ENCODE results near the gene IGF1R. TPM values are rescaled to one million over a fixed set of nuclear protein-coding genes. Genes with fewer than 3 reads are reported as not detected.

IGF1R gene
- total and polyA plus RNA-seq, 2 experiments from 2014 or later, result 10.8 to 42.9 TPM

DNA sequence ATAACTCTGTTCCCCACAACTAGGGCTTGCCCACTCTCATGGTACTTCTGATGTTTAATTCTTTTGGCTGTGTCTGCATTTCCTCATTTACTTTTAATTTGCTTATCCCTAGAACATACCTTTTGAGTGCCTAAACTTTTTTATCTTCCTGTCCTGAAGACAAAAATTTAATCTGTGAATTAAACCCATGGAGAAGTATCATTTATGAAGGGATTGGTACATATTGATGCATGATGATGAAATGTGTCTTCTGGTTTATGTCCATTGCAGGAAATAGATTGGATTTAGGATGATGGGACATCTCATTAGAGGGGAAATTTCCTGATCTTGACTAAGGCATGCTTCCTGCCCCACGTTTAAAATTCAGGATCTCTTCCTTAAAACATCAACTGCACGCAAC is 249.8 kb downstream of the IGF1R start:
- 83% methylated on average over 2 of the region's 2 CpGs for WGBS (ENCODE audit: low lambda C conversion rate, missing lambda C conversion rate)
- Histone ChIP-seq H3K27ac (peak overlapping the region; percentile 94), H3K9me3 (ENCODE audit: low read depth) (no peaks in the 10 kb centered on the region), H3K36me3 (replicated peaks; ENCODE audit: insufficient read depth, low read depth) (no peaks in the 10 kb centered on the region), H3K79me2 (peaks cover 5% of the 10 kb centered on the region), H3K4me2 (no peak overlapping the region), H3K4me1 (ENCODE audit: insufficient read depth) (peaks cover 27% of the 10 kb centered on the region), H3K27me3 (no peaks in the 10 kb centered on the region), H3K4me3 (no peak overlapping the region), H2AFZ (no peak overlapping the region), H3K9me2 (replicated peaks; ENCODE audit: insufficient read depth) (no peaks in the 10 kb centered on the region), H4K20me1 (ENCODE audit: insufficient read depth, poor library complexity, severe bottlenecking) (no peaks in the 10 kb centered on the region)
- no peak for TF ChIP-seq EZH2 (IDR thresholded peaks at IDR 0.05; ENCODE audit: borderline replicate concordance)
- no peak for TF ChIP-seq EZH2phosphoT487 (IDR thresholded peaks at IDR 0.05; ENCODE audit: low read depth, severe bottlenecking, unreplicated experiment)
- TF ChIP-seq, protein P1, sequence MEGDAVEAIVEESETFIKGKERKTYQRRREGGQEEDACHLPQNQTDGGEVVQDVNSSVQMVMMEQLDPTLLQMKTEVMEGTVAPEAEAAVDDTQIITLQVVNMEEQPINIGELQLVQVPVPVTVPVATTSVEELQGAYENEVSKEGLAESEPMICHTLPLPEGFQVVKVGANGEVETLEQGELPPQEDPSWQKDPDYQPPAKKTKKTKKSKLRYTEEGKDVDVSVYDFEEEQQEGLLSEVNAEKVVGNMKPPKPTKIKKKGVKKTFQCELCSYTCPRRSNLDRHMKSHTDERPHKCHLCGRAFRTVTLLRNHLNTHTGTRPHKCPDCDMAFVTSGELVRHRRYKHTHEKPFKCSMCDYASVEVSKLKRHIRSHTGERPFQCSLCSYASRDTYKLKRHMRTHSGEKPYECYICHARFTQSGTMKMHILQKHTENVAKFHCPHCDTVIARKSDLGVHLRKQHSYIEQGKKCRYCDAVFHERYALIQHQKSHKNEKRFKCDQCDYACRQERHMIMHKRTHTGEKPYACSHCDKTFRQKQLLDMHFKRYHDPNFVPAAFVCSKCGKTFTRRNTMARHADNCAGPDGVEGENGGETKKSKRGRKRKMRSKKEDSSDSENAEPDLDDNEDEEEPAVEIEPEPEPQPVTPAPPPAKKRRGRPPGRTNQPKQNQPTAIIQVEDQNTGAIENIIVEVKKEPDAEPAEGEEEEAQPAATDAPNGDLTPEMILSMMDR (IDR thresholded peaks at IDR 0.05; ENCODE audit: poor library complexity), result no peak
- no peak for DNase-seq (ENCODE audit: low spot score)

DNA sequence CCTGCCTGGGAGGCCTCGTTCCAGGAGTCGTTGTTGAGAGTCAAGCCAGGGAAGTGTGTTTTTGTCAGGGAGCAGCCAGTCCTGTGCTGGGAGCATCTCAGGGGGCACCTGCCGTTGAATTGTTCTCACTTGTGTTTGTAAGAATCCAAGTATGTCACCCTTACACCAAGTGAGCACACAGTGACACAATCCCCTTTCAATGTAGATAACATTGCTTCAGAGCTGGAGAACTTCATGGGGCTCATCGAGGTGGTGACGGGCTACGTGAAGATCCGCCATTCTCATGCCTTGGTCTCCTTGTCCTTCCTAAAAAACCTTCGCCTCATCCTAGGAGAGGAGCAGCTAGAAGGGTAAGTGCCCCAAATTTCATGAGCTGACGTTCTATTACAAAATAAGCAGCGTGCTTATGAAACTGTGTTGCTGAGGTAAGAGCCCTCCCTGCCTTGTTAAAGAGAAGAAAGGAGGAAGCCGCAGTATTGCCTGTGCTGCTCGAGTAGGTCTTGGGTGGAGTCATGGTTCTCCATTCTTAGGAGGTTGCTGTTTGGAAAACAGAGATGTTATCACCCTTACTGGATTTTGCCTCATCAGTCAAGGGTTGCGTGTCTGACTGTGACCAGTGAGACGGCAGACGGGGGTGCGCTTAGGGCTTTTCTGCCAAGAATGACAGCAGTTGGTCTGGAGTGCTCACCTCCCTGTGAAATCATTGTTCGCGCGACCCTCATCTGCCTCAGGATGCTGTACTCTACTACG is 251.1 kb downstream of the IGF1R start:
- DNase-seq (ENCODE audit: low spot score), result no peak
- H3K4me2 ChIP-seq, result peak overlapping the region; percentile 52
- WGBS (ENCODE audit: low lambda C conversion rate, missing lambda C conversion rate), result 88% methylated on average over 20 of the region's 20 CpGs
- H3K79me2 ChIP-seq, result peaks cover 4% of the 10 kb centered on the region
- peaks cover 38% of the 10 kb centered on the region for H3K4me1 ChIP-seq (ENCODE audit: insufficient read depth)
- no peaks in the 10 kb centered on the region for H3K36me3 ChIP-seq (replicated peaks; ENCODE audit: insufficient read depth, low read depth)
- no peaks in the 10 kb centered on the region for H3K9me2 ChIP-seq (replicated peaks; ENCODE audit: insufficient read depth)
- H3K27ac ChIP-seq, result peak overlapping the region; percentile 94
- no peaks in the 10 kb centered on the region for H3K27me3 ChIP-seq
- no peaks in the 10 kb centered on the region for H3K9me3 ChIP-seq (ENCODE audit: low read depth)
- no peak for TF ChIP-seq EZH2 (IDR thresholded peaks at IDR 0.05; ENCODE audit: borderline replicate concordance)
- TF ChIP-seq EZH2phosphoT487 (IDR thresholded peaks at IDR 0.05; ENCODE audit: low read depth, severe bottlenecking, unreplicated experiment), result no peak
- TF ChIP-seq, protein P1 (IDR thresholded peaks at IDR 0.05; ENCODE audit: poor library complexity), result no peak
- no peak overlapping the region for H2AFZ ChIP-seq
- H4K20me1 ChIP-seq (ENCODE audit: insufficient read depth, poor library complexity, severe bottlenecking), result no peaks in the 10 kb centered on the region
- no peak overlapping the region for H3K4me3 ChIP-seq

DNA sequence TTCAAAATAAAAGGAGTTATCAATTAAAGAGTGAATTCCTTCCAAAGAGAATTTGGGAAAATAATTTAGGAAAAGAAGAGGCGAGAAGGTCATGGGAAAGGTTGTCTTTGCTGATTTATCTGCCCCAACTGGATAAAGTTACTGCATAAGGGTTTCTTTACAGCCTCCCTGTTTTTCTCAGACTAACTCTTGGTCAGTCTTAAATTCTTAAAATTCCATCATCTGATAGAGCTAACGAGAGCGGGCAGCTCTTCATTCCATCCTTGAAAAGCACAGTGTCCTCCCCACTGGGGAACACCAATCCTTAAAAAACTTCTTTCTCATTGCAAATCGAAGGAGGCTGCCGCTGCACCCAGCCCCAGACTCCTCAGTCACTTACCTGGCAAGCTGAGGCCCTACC is 252.0 kb downstream of the IGF1R start:
- Histone ChIP-seq H3K4me2 (peak overlapping the region; percentile 52), H3K9me2 (replicated peaks; ENCODE audit: insufficient read depth) (no peaks in the 10 kb centered on the region), H3K27me3 (no peaks in the 10 kb centered on the region), H3K79me2 (peaks cover 5% of the 10 kb centered on the region), H2AFZ (no peak overlapping the region), H3K4me3 (no peak overlapping the region), H3K27ac (peak overlapping the region; percentile 94), H3K4me1 (ENCODE audit: insufficient read depth) (peaks cover 46% of the 10 kb centered on the region), H3K9me3 (ENCODE audit: low read depth) (no peaks in the 10 kb centered on the region), H3K36me3 (replicated peaks; ENCODE audit: insufficient read depth, low read depth) (no peaks in the 10 kb centered on the region), H4K20me1 (ENCODE audit: insufficient read depth, poor library complexity, severe bottlenecking) (no peaks in the 10 kb centered on the region)
- TF ChIP-seq EZH2 (IDR thresholded peaks at IDR 0.05; ENCODE audit: borderline replicate concordance) (no peak), EZH2phosphoT487 (IDR thresholded peaks at IDR 0.05; ENCODE audit: low read depth, severe bottlenecking, unreplicated experiment) (no peak)
- TF ChIP-seq, protein P1 (IDR thresholded peaks at IDR 0.05; ENCODE audit: poor library complexity), result no peak
- DNase-seq (ENCODE audit: low spot score), result no peak
- WGBS (ENCODE audit: low lambda C conversion rate, missing lambda C conversion rate), result 51% methylated on average over 5 of the region's 5 CpGs
